Choroid plexus epithelial cell (primary cell): Measurements from ENCODE around the gene DUSP1.

Experiments
- DNase-seq: peaks from one replicate; pipeline ENCODE4 v3.0.0-alpha.2; 2010; ENCODE audit warnings: low read depth
- H3K4me3 ChIP-seq: 2 replicates; pipeline ENCODE4 v1.5.1; 2011; ENCODE audit warnings: low read depth, mild to moderate bottlenecking, control low read depth, low read length, moderate library complexity
- TF ChIP-seq, protein P1 (sequence below): conservative IDR thresholded peaks from 2 replicates; pipeline ENCODE4 v1.5.1; 2011; ENCODE audit warnings: low read depth, mild to moderate bottlenecking, control low read depth, inconsistent platforms, low read length, moderate library complexity

Gene DUSP1

DNA sequence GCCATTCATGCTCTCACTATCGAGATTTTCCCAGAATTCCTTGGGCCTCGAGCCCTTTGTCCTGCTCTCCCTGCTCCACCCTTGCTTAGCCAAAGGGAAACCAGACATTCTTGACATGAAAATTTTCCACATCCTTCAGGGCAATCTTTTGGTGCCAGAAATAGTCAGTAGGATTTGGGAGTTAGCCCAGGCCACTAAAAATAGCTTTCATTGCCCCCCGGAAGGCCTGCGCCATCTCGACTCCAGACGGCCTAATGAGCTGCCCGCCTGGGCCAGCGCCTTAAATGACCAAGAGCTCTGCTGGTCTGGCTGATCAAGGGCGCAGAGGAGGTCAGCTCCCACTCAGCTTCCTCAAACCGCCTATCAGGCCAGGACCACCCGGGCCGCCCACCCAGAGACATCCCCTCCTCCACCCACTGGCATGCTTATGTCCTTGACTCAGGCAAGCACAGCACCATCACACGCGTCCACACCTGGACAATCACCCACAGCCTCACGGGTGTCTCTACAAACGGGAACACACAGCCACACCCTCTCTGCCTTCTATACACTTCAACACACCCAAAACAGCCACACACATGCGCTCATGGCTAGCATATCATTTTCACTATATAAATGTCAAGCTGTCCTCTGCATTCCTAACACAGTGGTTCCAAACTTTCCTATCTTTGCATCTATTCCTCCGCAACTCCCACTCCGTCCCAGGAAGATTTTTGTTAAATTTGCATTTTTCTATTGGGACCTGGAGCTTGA lies 20.9 kb downstream of the DUSP1 start:
- no peak for DNase-seq
- TF ChIP-seq, protein P1, sequence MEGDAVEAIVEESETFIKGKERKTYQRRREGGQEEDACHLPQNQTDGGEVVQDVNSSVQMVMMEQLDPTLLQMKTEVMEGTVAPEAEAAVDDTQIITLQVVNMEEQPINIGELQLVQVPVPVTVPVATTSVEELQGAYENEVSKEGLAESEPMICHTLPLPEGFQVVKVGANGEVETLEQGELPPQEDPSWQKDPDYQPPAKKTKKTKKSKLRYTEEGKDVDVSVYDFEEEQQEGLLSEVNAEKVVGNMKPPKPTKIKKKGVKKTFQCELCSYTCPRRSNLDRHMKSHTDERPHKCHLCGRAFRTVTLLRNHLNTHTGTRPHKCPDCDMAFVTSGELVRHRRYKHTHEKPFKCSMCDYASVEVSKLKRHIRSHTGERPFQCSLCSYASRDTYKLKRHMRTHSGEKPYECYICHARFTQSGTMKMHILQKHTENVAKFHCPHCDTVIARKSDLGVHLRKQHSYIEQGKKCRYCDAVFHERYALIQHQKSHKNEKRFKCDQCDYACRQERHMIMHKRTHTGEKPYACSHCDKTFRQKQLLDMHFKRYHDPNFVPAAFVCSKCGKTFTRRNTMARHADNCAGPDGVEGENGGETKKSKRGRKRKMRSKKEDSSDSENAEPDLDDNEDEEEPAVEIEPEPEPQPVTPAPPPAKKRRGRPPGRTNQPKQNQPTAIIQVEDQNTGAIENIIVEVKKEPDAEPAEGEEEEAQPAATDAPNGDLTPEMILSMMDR = no peak
- no peak overlapping the region for H3K4me3 ChIP-seq

- no peak for DNase-seq
- TF ChIP-seq, protein P1 = no peak
- H3K4me3 ChIP-seq = no peak overlapping the region
These were observed 21.9 kb downstream of the DUSP1 start for GRCh38 chr5:172749076-172749475.

GRCh38 chr5:172748341-172748843 lies 22.6 kb downstream of the DUSP1 start:
- peak; percentile 94 for DNase-seq
- TF ChIP-seq, protein P1 = no peak
- H3K4me3 ChIP-seq = no peak overlapping the region

GRCh38 chr5:172747471-172747870 lies 23.5 kb downstream of the DUSP1 start:
- no peak for DNase-seq
- no peak overlapping the region for H3K4me3 ChIP-seq
- TF ChIP-seq, protein P1 = no peak

GRCh38 chr5:172746725-172747124 lies 24.3 kb downstream of the DUSP1 start:
- no peak overlapping the region for H3K4me3 ChIP-seq
- no peak for DNase-seq
- TF ChIP-seq, protein P1 = no peak

- no peak overlapping the region for H3K4me3 ChIP-seq
- no peak for DNase-seq
- TF ChIP-seq, protein P1 = no peak
These were observed 25.2 kb downstream of the DUSP1 start for GRCh38 chr5:172745838-172746237.

DNA sequence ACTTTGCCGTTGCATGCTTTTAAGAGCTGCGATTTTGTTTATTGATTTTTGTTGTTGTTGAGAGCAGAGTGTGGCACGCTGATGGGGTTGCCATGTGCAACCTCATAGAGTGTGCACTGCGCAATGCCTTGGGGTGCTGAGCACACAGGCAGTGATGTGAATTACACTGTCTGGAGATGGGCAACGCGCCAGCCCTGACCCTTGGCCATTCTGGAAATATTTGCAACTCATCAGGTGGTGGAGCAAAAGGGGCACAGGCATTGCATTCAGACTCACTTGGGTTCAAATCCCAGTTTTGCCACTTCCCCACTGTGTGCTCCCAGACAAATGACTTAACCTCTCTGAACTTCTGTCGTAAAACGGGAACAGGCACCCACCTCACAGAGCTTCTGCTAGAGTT lies 25.6 kb downstream of the DUSP1 start:
- DNase-seq = no peak
- H3K4me3 ChIP-seq = no peak overlapping the region
- TF ChIP-seq, protein P1 = no peak
